ENCODE data around the gene MYBPC2. TPM values are rescaled to one million over a fixed set of nuclear protein-coding genes. Genes with fewer than 3 reads are reported as not detected.
"Not testable (repeated sequence)": the region's sequence is repeated elsewhere in the genome, so short reads cannot be mapped to it uniquely, and the experiment has no call there.

MYBPC2 gene
- 0.87 TPM for polyA plus RNA-seq (2013, experiment 1 of 4)
- polyA plus RNA-seq (2013, experiment 2 of 4) = 0.98 TPM
- 0.59 TPM for polyA plus RNA-seq (2013, experiment 3 of 4)
- polyA plus RNA-seq (2013, experiment 4 of 4) = 1.0 TPM

DNA sequence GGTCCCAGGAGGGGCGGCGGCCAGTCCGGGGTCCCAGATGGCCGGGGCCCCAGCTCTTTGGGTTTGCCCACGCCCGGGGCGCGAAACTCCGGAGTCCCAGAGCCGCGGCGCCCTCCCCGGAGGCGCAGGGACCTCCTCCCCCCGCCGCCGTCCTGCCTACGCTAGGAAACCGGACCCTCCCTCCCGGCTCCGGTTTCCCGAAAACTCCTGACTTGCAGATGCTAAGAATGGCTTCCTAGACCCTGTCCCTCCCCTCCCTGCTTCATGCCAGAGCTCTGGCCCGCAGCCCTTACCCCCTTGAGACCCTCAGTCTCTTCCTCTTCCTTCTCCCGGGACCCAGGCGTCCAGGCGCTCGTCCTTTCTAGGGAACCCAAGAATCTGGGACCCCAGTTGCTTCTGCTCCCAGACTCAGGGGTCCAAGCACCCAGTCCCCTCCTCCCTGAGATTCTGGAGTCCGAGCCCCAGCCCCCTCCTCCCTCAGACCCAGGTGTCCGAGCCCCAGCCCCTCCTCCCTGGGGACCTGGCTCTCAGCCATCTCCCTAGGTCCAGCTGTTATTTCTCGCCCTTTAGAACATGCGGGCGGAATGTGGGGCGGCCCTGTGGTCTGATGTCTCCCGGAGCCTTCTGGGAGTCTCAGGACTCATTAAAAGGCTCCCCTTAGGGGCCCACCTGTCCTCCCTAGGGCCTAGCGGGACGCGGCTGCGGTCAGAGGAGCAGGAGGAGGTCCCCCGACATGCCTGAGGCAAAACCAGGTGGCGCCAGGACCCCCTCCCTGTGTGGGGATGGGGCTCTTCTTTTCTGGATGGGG is at the start of gene MYBPC2:
Gene MYBPC2, plus strand, starts transcription at position 672 of the 808 bp plus-strand sequence. Its CDS starts 62 bp downstream, at position 734.
- 12 to 13% methylated on average over 40 of the region's 40 CpGs for WGBS, 2 experiments
- Histone ChIP-seq H3K27me3 (ENCODE audit: control insufficient read depth, insufficient read depth, low read length, poor library complexity, severe bottlenecking) (peaks cover 10% of the 10 kb centered on the region), H3K4me1 (ENCODE audit: control insufficient read depth, insufficient read depth, low read length) (peaks cover 14% of the 10 kb centered on the region), H3K4me3 (ENCODE audit: insufficient read depth, low read depth, low read length) (peak within 1 kb of the TSS; percentile 37), H3K36me3 (ENCODE audit: control insufficient read depth, insufficient read depth, low read length) (no peaks in the 10 kb centered on the region), H3K9me3 (ENCODE audit: control insufficient read depth, low read length) (no peaks in the 10 kb centered on the region), H3K27ac (ENCODE audit: insufficient read depth, low read depth, low read length, poor library complexity, severe bottlenecking) (no peak within 1 kb of the TSS)

DNA sequence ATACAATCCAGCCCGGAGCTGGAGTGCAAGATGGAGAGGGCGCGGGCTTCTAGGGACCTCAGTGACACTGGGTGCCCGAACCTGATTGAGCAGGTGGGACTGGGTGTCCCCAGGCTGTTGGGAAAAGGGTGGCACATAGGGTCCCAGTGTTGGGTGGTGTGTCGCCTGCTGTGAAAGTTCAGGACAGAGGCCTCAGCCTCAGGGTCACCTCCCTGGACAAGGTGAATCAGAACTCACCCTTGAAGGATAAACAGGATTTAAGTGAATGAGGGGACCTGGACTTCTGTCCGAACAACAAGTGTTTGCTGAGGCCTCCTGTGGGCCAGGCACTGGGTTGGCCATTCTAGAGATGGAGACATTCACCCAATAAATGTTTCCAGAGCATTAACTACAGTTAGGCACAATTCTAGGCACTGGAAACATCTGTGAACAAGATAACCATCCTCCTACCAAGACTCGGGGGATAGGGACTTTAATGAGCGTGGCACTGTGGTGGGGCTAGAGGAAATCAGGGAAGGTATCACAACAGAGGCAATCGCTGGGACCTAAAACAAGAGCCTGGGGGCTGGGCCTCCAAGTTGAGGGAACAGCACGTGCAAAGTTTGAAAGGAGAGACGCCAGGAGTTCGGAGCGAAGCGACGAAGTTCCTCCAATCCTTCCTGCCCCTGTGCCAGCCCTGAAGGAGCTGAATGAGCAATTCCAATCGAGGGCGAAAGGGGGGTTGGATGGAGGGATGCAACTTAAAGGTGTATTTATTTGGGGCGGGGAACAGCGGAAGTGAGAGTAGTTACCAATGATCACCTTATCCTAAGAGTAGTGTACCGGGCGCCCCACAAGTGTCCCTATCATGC is 49.5 kb upstream of the MYBPC2 start:
- H3K27me3 ChIP-seq (ENCODE audit: control insufficient read depth, insufficient read depth, low read length, poor library complexity, severe bottlenecking) = no peaks in the 10 kb centered on the region
- H3K4me1 ChIP-seq (ENCODE audit: control insufficient read depth, insufficient read depth, low read length) = peaks cover 7% of the 10 kb centered on the region
- 58 to 63% methylated on average over 21 of the region's 21 CpGs for WGBS, 2 experiments
- H3K4me3 ChIP-seq (ENCODE audit: insufficient read depth, low read depth, low read length) = peak overlapping the region; percentile 65
- peaks cover 31% of the 10 kb centered on the region for H3K36me3 ChIP-seq (ENCODE audit: control insufficient read depth, insufficient read depth, low read length)
- H3K9me3 ChIP-seq (ENCODE audit: control insufficient read depth, low read length) = no peaks in the 10 kb centered on the region
- no peak overlapping the region for H3K27ac ChIP-seq (ENCODE audit: insufficient read depth, low read depth, low read length, poor library complexity, severe bottlenecking)

- no peaks in the 10 kb centered on the region for H3K27me3 ChIP-seq (ENCODE audit: control insufficient read depth, insufficient read depth, low read length, poor library complexity, severe bottlenecking)
- peaks cover 23% of the 10 kb centered on the region for H3K36me3 ChIP-seq (ENCODE audit: control insufficient read depth, insufficient read depth, low read length)
- peaks cover 7% of the 10 kb centered on the region for H3K4me1 ChIP-seq (ENCODE audit: control insufficient read depth, insufficient read depth, low read length)
- WGBS, 2 experiments = 1% methylated on average over 78 of the region's 78 CpGs
- peak within 1 kb of the TSS; percentile 56 for H3K27ac ChIP-seq (ENCODE audit: insufficient read depth, low read depth, low read length, poor library complexity, severe bottlenecking)
- H3K9me3 ChIP-seq (ENCODE audit: control insufficient read depth, low read length) = no peaks in the 10 kb centered on the region
- H3K4me3 ChIP-seq (ENCODE audit: insufficient read depth, low read depth, low read length) = peak within 1 kb of the TSS; percentile 65
Observed at GRCh38 chr19:50383852-50384684, 48.6 kb upstream of the MYBPC2 start, which contains the start of gene POLD1. TSS of gene POLD1 (plus strand) at chr19:50384347. CDS start at chr19:50398852, 14,505 bp downstream.

DNA sequence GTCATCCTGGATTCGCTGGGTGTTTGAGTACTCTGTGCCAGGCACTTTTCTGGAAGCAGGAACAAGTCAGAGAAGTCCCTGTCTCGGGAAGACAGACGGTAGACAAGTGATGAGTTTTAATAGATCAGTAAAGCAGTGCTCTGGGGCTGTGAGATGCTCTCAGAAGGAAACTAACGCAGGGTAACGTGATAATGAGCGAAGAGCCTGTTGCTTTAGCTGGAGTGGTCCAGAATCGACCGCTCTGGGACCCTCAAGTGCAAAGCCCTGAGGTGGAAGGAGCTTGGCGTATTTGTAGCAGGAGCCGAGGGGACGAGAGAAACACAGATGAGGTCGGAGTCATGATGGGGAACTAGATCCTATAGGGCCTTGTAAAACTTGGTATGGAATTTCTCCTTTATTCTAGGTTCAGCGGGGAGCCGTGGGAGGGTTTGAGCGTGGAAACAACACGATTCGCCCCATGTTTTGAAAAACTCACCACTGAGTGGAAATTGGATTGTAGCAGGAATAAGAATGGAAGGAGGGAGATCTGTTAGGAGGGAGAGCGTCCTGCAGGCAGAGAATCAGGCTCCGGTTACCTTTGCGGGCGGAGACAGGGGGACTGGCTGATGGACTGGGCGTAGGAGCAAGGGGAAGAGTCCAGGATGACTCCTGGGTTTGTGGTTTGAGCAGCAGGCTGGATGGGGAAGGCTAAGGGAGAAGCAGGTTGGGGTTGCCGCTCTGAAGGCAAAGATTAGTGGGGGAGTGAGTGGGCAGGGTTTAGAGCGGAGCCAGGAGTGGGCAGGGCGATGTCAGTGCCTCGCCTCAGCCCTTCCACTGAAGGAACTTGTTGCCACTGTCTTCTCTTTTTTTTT is 47.8 kb upstream of the MYBPC2 start:
- peak overlapping the region; percentile 65 for H3K4me3 ChIP-seq (ENCODE audit: insufficient read depth, low read depth, low read length)
- H3K4me1 ChIP-seq (ENCODE audit: control insufficient read depth, insufficient read depth, low read length) = peaks cover 7% of the 10 kb centered on the region
- H3K27ac ChIP-seq (ENCODE audit: insufficient read depth, low read depth, low read length, poor library complexity, severe bottlenecking) = peak overlapping the region; percentile 56
- peaks cover 16% of the 10 kb centered on the region for H3K36me3 ChIP-seq (ENCODE audit: control insufficient read depth, insufficient read depth, low read length)
- 21% methylated on average over 26 of the region's 26 CpGs for WGBS, 2 experiments
- H3K9me3 ChIP-seq (ENCODE audit: control insufficient read depth, low read length) = no peaks in the 10 kb centered on the region
- no peaks in the 10 kb centered on the region for H3K27me3 ChIP-seq (ENCODE audit: control insufficient read depth, insufficient read depth, low read length, poor library complexity, severe bottlenecking)

GRCh38 chr19:50387176-50387867 is 45.4 kb upstream of the MYBPC2 start:
- H3K36me3 ChIP-seq (ENCODE audit: control insufficient read depth, insufficient read depth, low read length) = peaks cover 14% of the 10 kb centered on the region
- H3K4me3 ChIP-seq (ENCODE audit: insufficient read depth, low read depth, low read length) = no peak overlapping the region
- 94% methylated on average over 21 of the region's 21 CpGs for WGBS, 2 experiments
- no peaks in the 10 kb centered on the region for H3K27me3 ChIP-seq (ENCODE audit: control insufficient read depth, insufficient read depth, low read length, poor library complexity, severe bottlenecking)
- H3K4me1 ChIP-seq (ENCODE audit: control insufficient read depth, insufficient read depth, low read length) = peaks cover 7% of the 10 kb centered on the region
- no peaks in the 10 kb centered on the region for H3K9me3 ChIP-seq (ENCODE audit: control insufficient read depth, low read length)
- H3K27ac ChIP-seq (ENCODE audit: insufficient read depth, low read depth, low read length, poor library complexity, severe bottlenecking) = no peak overlapping the region

DNA sequence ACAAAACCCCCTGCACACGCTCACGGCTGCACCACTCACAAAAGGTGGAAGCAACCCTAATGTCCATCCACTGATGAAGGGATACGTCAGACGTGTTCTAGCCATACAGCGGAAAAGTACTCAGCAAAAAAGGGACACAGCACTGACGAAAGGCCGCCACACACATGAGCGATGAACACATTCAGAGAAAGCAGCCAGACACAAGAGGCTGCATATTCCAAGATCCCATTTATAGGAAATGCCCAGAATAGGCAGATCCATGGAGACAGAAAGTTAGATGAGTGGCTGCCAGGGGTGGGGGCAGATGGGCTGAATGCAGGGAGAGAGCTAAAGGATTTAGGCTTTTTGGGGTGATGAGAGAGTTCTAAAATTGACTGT is 44.8 kb upstream of the MYBPC2 start:
- H3K4me3 ChIP-seq (ENCODE audit: insufficient read depth, low read depth, low read length) = no peak overlapping the region
- no peaks in the 10 kb centered on the region for H3K9me3 ChIP-seq (ENCODE audit: control insufficient read depth, low read length)
- H3K36me3 ChIP-seq (ENCODE audit: control insufficient read depth, insufficient read depth, low read length) = peaks cover 15% of the 10 kb centered on the region
- 93 to 96% methylated on average over 8 of the region's 8 CpGs for WGBS, 2 experiments
- no peaks in the 10 kb centered on the region for H3K27me3 ChIP-seq (ENCODE audit: control insufficient read depth, insufficient read depth, low read length, poor library complexity, severe bottlenecking)
- peaks cover 7% of the 10 kb centered on the region for H3K4me1 ChIP-seq (ENCODE audit: control insufficient read depth, insufficient read depth, low read length)
- H3K27ac ChIP-seq (ENCODE audit: insufficient read depth, low read depth, low read length, poor library complexity, severe bottlenecking) = no peak overlapping the region

- 93 to 97% methylated on average over 3 of the region's 3 CpGs for WGBS, 2 experiments
- not testable (repeated sequence) for H3K4me3 ChIP-seq (ENCODE audit: insufficient read depth, low read depth, low read length); H3K4me1 ChIP-seq (ENCODE audit: control insufficient read depth, insufficient read depth, low read length); H3K9me3 ChIP-seq (ENCODE audit: control insufficient read depth, low read length); H3K27ac ChIP-seq (ENCODE audit: insufficient read depth, low read depth, low read length, poor library complexity, severe bottlenecking); H3K27me3 ChIP-seq (ENCODE audit: control insufficient read depth, insufficient read depth, low read length, poor library complexity, severe bottlenecking)
- peaks cover 15% of the 10 kb centered on the region for H3K36me3 ChIP-seq (ENCODE audit: control insufficient read depth, insufficient read depth, low read length)
Observed at GRCh38 chr19:50390295-50390694, 42.4 kb upstream of the MYBPC2 start.

DNA sequence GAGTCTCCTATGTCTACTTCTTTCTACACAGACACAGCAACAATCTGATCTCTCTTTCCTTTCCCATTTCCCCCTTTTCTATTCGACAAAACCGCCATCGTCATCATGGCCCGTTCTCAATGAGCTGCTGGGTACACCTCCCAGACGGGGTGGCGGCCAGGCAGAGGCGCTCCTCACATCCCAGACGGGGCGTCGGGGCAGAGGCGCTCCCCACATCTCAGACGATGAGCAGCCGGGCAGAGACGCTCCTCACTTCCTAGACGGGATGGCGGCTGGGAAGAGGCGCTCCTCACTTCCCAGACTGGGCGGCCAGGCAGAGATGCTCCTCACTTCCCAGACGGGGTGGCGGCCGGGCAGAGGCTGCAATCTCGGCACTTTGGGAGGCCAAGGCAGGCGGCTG is 41.7 kb upstream of the MYBPC2 start:
- not testable (repeated sequence) for H3K4me3 ChIP-seq (ENCODE audit: insufficient read depth, low read depth, low read length); H3K27me3 ChIP-seq (ENCODE audit: control insufficient read depth, insufficient read depth, low read length, poor library complexity, severe bottlenecking); H3K27ac ChIP-seq (ENCODE audit: insufficient read depth, low read depth, low read length, poor library complexity, severe bottlenecking); H3K4me1 ChIP-seq (ENCODE audit: control insufficient read depth, insufficient read depth, low read length); H3K9me3 ChIP-seq (ENCODE audit: control insufficient read depth, low read length)
- peaks cover 15% of the 10 kb centered on the region for H3K36me3 ChIP-seq (ENCODE audit: control insufficient read depth, insufficient read depth, low read length)
- 95 to 96% methylated on average over 22 to 23 of the region's 23 CpGs for WGBS, 2 experiments

DNA sequence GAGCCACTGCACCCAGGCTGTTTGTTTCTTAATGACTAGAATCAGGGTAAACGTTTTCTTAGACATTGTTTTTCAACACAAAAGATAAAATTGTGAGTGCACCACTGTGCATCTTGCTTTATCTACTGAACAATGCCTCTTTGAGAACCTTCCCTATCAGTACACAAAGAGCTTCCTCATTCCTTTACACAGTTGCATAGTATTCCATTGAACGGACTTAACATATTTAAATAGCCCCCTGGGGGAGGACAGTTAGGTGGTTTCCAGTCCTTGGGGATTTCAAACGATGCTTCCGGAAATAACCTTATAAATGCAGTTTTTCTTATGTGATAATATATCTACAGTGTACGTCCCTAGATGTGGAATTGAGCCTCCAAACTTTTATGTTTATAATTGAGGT is 39.9 kb upstream of the MYBPC2 start:
- Histone ChIP-seq H3K36me3 (ENCODE audit: control insufficient read depth, insufficient read depth, low read length) (peaks cover 12% of the 10 kb centered on the region), H3K4me3 (ENCODE audit: insufficient read depth, low read depth, low read length) (no peak overlapping the region), H3K4me1 (ENCODE audit: control insufficient read depth, insufficient read depth, low read length) (no peaks in the 10 kb centered on the region), H3K27me3 (ENCODE audit: control insufficient read depth, insufficient read depth, low read length, poor library complexity, severe bottlenecking) (no peaks in the 10 kb centered on the region), H3K27ac (ENCODE audit: insufficient read depth, low read depth, low read length, poor library complexity, severe bottlenecking) (no peak overlapping the region), H3K9me3 (ENCODE audit: control insufficient read depth, low read length) (no peaks in the 10 kb centered on the region)
- 95 to 99% methylated on average over 5 of the region's 5 CpGs for WGBS, 2 experiments
